GM23248 (cell line): ENCODE data around the gene SMOC2.

ENCODE experiments used
- EZH2 ChIP-seq: fragments of 200-600 bp; sonication (generic); IDR thresholded peaks from 2 replicates; pipeline ENCODE4 v1.6.1; 2018; ENCODE audit warnings: antibody characterized with exemption, mild to moderate bottlenecking; ENCODE audit not compliant: insufficient read depth, poor library complexity, severe bottlenecking
- EZH2phosphoT487 ChIP-seq: fragments of 200-600 bp; sonication (generic); IDR thresholded peaks from 2 replicates; pipeline ENCODE4 v1.6.1; 2018; ENCODE audit warnings: antibody characterized with exemption, moderate library complexity, mild to moderate bottlenecking, low read depth; ENCODE audit not compliant: insufficient read depth

- TF ChIP-seq EZH2, result no peak
- no peak for TF ChIP-seq EZH2phosphoT487
Observed at GRCh38 chr6:168427184-168427583, 13.8 kb upstream of the SMOC2 start.
